Measurements from ENCODE around the gene UBE2U.

UBE2U gene

GRCh38 chr1:64268653-64269557 lies 65.5 kb downstream of the UBE2U start (continued):
- TF ChIP-seq ZBTB11 (tag by site-specific recombination; conservative IDR thresholded peaks at IDR 0.05; ENCODE audit: low read depth) (no peak), KLF9 (tag by site-specific recombination; IDR thresholded peaks at IDR 0.05; ENCODE audit: low read depth) (no peak), ZNF157 (tag by site-specific recombination; IDR thresholded peaks at IDR 0.05) (no peak), ZNF311 (tag by site-specific recombination; IDR thresholded peaks at IDR 0.05; ENCODE audit: borderline replicate concordance) (no peak), ZNF791 (tag by site-specific recombination; IDR thresholded peaks at IDR 0.05) (no peak), ZSCAN4 (tag by site-specific recombination; IDR thresholded peaks at IDR 0.05) (no peak), ZNF660 (tag by site-specific recombination; IDR thresholded peaks at IDR 0.05) (peak; percentile 60; the same call in 1 of the 2 replicates), ZNF549 (tag by site-specific recombination; IDR thresholded peaks at IDR 0.05) (no peak), ZNF629 (tag by site-specific recombination; IDR thresholded peaks at IDR 0.05) (0 out of 2 replicates have a peak, but pooled peaks have one; percentile 27), ZNF324 (tag by site-specific recombination; IDR thresholded peaks at IDR 0.05) (no peak), CTCF (tag by site-specific recombination; IDR thresholded peaks at IDR 0.05) (peak; percentile 42; the same call in 1 of the 2 replicates), ZNF654 (tag by site-specific recombination; IDR thresholded peaks at IDR 0.05; ENCODE audit: low read depth) (peak; percentile 88), ZNF2 (tag by site-specific recombination; IDR thresholded peaks at IDR 0.05) (peak; percentile 33; the same call in 1 of the 2 replicates), GLIS1 (tag by site-specific recombination; IDR thresholded peaks at IDR 0.05) (peak; percentile 6; the same call in 1 of the 2 replicates)

- POLR2A ChIA-PET: no interaction called here
- H3K4me1 ChIP-seq (ENCODE audit: control insufficient read depth, insufficient read depth, low read length): no peaks in the 10 kb centered on the region
- no peak overlapping the region for H3K4me3 ChIP-seq (ENCODE audit: low read depth, low read length)
- CTCF ChIA-PET: interaction anchor here (0.6 to 2.2 kb wide), 16 partner anchors 17 to 581 kb away, joined by 3 to 19 read pairs (median 3); no protein-coding TSS in a partner anchor
- TF ChIP-seq ZBTB48 (tag by site-specific recombination; IDR thresholded peaks at IDR 0.05): peak; percentile 48; the same call in 1 of the 2 replicates
- no peak for TF ChIP-seq ZNF664 (tag by site-specific recombination; IDR thresholded peaks at IDR 0.05)
- no peak for TF ChIP-seq ZNF2 (tag by site-specific recombination; IDR thresholded peaks at IDR 0.05)
- TF ChIP-seq ZNF624 (tag by site-specific recombination; IDR thresholded peaks at IDR 0.05): no peak
- TF ChIP-seq GLI4 (tag by site-specific recombination; IDR thresholded peaks at IDR 0.05): no peak
- no peak for TF ChIP-seq ZNF449 (tag by site-specific recombination; IDR thresholded peaks at IDR 0.05)
- no peak for TF ChIP-seq ZSCAN30 (tag by site-specific recombination; IDR thresholded peaks at IDR 0.05)
- TF ChIP-seq ZNF558 (tag by site-specific recombination; IDR thresholded peaks at IDR 0.05): no peak
- no peak for TF ChIP-seq ZNF394 (tag by site-specific recombination; IDR thresholded peaks at IDR 0.05; ENCODE audit: borderline replicate concordance)
- TF ChIP-seq ZBTB21 (tag by site-specific recombination; IDR thresholded peaks at IDR 0.05): no peak
- no peak for TF ChIP-seq SETDB1 (IDR thresholded peaks at IDR 0.05; ENCODE audit: insufficient read length, low read length)
- TF ChIP-seq ZNF335 (tag by site-specific recombination; conservative IDR thresholded peaks at IDR 0.05): peak; percentile 4; the same call in 1 of the 2 replicates
- no peak for TF ChIP-seq ZNF837 (tag by site-specific recombination; IDR thresholded peaks at IDR 0.05)
- TF ChIP-seq ZSCAN16 (tag by site-specific recombination; IDR thresholded peaks at IDR 0.05): no peak
- no peak for TF ChIP-seq ZNF169 (tag by site-specific recombination; IDR thresholded peaks at IDR 0.05)
- TF ChIP-seq ZNF157 (tag by site-specific recombination; IDR thresholded peaks at IDR 0.05): no peak
- no peaks in the 10 kb centered on the region for H3K36me3 ChIP-seq (ENCODE audit: control insufficient read depth in 2 of 2, insufficient read depth in 1 of 2, low read length in 2 of 2)
- peak overlapping the region; percentile 47; the same call in 1 of the 2 replicates for H3K27ac ChIP-seq (ENCODE audit: extremely low read depth, low read depth, low read length)
- H3K9me3 ChIP-seq (ENCODE audit: control insufficient read depth, insufficient read depth, low read depth, low read length): no peaks in the 10 kb centered on the region
These were observed 66.1 kb downstream of the UBE2U start for GRCh38 chr1:64269558-64269884.
